Gastrocnemius medialis (tissue), 4 donors: ENCODE results near the gene ZNF587B.

Experiments
- POLR2A ChIP-seq, 2 donors: fragments of 450-650 bp; IDR thresholded peaks; one replicate each; pipeline ENCODE4 v1.6.1; 2017; ENCODE audit warnings: antibody characterized with exemption in 2 of 2, mild to moderate bottlenecking in 2 of 2, moderate library complexity in 2 of 2
- TF ChIP-seq, protein P1 (sequence below), 5 experiments: fragments of 450-650 bp in 3 of 5; fragments of 200-600 bp in 2 of 5; sonication (generic) in 2 of 5; IDR thresholded peaks in 4 of 5; conservative IDR thresholded peaks in 1 of 5; 1 replicate in 4 of 5; 2 replicates in 1 of 5; pipeline ENCODE4 v1.5.1; 2016 to 2019; ENCODE audit warnings: antibody characterized with exemption in 5 of 5, mild to moderate bottlenecking in 3 of 5, moderate library complexity in 3 of 5

DNA sequence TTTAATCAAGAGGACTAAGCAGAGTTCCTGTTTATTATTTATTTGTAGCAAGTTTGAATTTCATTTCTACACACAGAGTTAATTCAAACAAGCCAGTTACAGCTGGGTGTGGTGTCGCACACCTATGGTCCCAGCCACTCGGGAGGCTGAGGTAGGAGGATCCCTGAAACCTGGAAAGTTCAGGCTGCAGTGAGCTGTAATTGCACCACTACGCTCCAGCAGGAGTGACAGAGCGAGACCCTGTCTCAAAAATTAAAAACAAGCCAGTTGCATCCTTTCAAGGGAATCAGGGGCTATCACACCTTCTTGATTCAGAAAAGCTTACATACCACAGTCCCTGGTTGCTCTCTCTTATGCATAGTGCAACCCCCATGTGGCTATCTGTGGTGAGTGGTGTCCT lies 40.8 kb upstream of the ZNF587B start:
- TF ChIP-seq POLR2A (IDR thresholded peaks at IDR 0.05) = no peak
- TF ChIP-seq, protein P1, sequence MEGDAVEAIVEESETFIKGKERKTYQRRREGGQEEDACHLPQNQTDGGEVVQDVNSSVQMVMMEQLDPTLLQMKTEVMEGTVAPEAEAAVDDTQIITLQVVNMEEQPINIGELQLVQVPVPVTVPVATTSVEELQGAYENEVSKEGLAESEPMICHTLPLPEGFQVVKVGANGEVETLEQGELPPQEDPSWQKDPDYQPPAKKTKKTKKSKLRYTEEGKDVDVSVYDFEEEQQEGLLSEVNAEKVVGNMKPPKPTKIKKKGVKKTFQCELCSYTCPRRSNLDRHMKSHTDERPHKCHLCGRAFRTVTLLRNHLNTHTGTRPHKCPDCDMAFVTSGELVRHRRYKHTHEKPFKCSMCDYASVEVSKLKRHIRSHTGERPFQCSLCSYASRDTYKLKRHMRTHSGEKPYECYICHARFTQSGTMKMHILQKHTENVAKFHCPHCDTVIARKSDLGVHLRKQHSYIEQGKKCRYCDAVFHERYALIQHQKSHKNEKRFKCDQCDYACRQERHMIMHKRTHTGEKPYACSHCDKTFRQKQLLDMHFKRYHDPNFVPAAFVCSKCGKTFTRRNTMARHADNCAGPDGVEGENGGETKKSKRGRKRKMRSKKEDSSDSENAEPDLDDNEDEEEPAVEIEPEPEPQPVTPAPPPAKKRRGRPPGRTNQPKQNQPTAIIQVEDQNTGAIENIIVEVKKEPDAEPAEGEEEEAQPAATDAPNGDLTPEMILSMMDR (IDR thresholded peaks at IDR 0.05 in 4 of 5, conservative IDR thresholded peaks at IDR 0.05 in 1 of 5) = no peak
